ENCODE data around the gene CEPT1.

CEPT1 gene

DNA sequence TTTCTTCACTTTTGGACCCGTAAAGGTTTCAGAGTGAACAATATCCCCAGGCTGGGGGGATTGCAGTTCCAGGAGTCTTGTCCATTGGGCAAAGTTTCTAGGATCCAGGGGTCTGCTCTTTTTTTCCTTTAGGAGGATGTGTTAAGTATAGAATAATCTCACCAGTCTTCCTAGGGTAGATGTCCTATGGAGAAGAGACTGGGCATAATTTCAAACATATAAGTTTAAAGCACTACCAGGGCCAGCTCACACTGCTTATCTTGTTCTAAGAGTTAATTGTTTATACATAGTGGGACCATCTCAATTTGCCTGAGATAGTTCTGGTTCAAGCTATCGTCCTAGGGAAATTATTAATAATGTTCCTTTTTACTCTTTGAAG is 88.7 kb downstream of the CEPT1 start:
- no peak for DNase-seq

DNA sequence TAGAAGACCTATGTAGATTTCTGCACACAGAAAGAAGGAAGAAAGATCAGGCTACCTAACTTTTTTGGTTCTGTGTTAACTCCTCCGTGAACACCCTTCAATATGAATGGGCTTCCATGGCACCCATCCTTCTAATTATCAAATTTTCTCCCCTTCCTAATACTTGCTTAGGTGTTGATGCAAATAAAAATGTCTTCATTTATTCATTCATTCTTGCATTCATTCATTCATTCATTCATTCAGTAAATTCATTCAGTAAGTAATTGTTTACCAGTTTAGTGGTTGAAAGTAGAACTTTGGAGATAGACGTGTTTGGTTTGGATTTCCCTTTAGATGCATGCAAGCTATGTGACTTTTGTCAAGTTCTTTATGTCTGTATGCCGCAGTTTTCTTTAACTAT is 92.1 kb downstream of the CEPT1 start:
- no peak for DNase-seq

DNA sequence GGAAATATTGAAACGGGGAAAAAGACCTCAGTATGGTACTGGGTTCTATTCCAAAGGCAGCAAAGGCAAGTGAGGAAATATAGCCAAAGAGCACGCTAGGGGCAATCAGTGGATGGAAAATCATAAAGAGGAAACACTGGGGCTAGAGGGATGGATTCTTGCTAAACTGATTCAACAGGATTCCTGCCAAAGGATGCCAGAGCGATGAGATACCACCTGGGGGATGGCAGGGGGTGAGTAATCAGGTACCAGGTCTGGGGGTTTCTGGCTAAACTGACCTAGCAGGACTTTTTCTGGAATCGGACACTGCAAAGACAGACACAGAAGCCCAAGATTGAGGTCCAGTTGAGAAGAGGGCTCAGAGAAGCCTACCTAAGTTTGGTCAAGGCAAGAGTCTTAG is 94.2 kb downstream of the CEPT1 start:
- DNase-seq, result no peak

Measured in NCI-H2029 treated with DMSO at 0.1 percent for 48 hours (cell line).